ENCODE measurements around the gene BAZ2B. TPM values are rescaled to one million over a fixed set of nuclear protein-coding genes. Genes with fewer than 3 reads are reported as not detected.
A peak's percentile ranks its signal among the peaks of the same experiment; 100 is the strongest.

The BAZ2B gene, protein sequence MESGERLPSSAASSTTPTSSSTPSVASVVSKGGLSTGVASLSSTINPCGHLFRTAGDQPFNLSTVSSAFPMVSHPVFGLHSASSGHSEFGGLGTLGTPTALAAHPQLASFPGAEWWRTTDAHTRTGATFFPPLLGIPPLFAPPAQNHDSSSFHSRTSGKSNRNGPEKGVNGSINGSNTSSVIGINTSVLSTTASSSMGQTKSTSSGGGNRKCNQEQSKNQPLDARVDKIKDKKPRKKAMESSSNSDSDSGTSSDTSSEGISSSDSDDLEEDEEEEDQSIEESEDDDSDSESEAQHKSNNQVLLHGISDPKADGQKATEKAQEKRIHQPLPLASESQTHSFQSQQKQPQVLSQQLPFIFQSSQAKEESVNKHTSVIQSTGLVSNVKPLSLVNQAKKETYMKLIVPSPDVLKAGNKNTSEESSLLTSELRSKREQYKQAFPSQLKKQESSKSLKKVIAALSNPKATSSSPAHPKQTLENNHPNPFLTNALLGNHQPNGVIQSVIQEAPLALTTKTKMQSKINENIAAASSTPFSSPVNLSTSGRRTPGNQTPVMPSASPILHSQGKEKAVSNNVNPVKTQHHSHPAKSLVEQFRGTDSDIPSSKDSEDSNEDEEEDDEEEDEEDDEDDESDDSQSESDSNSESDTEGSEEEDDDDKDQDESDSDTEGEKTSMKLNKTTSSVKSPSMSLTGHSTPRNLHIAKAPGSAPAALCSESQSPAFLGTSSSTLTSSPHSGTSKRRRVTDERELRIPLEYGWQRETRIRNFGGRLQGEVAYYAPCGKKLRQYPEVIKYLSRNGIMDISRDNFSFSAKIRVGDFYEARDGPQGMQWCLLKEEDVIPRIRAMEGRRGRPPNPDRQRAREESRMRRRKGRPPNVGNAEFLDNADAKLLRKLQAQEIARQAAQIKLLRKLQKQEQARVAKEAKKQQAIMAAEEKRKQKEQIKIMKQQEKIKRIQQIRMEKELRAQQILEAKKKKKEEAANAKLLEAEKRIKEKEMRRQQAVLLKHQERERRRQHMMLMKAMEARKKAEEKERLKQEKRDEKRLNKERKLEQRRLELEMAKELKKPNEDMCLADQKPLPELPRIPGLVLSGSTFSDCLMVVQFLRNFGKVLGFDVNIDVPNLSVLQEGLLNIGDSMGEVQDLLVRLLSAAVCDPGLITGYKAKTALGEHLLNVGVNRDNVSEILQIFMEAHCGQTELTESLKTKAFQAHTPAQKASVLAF (N-terminal part only)
- 10 to 100 TPM; 34.8 to 43.2 (median 41.8) TPM for total RNA-seq
- polyA plus RNA-seq: 16.1 TPM
- long read RNA-seq, donor 1, partial matches to known transcripts: 9 of 34 reads
- long read RNA-seq, donor 1, other reads (novel, unspliced or antisense): 25 of 34 reads
- long read RNA-seq, donor 2, partial matches to known transcripts: 1 of 3 reads
- long read RNA-seq, donor 2, other reads (novel, unspliced or antisense): 2 of 3 reads
- long read RNA-seq, donor 3, full-length matches to known transcripts: 1 of 58 reads
- long read RNA-seq, donor 3, partial matches to known transcripts: 20 of 58 reads
- long read RNA-seq, donor 3, other reads (novel, unspliced or antisense): 37 of 58 reads
- long read RNA-seq, donor 4, partial matches to known transcripts: 1 of 3 reads
- long read RNA-seq, donor 4, other reads (novel, unspliced or antisense): 2 of 3 reads

DNA sequence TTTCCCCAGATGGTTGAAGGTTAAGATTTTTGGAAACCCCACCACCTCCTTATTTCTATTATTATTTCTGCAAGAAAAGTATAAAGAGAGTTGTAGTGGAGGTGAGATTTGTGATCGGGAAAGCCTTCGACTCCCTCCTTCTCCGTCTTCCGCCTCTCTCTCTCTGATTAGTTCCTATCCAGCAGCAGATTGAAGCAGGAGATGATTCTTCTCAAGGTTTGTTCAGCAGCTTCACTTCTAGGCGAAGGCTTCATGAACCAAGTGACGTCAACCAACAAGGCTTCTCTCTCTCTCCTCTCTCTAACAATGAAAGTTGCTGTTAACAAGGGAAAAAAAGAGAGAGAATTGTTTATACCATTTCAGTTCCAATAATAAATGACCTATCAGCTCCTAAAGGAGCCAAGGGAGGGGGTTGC lies at the start of gene BAZ2B:
Gene BAZ2B, minus strand, starts transcription at position 263 of the 416 bp plus-strand sequence. CDS start 137,829 bp downstream, outside the sequence.
- WGBS: 1% methylated on average over 6 of the region's 6 CpGs
- ATAC-seq (peak; percentile 66 to 76), DNase-seq (no peak)
- Histone ChIP-seq H3K27me3 (ENCODE audit: control insufficient read depth, insufficient read depth) (no peaks in the 10 kb centered on the region), H3K27ac (ENCODE audit: low read length) (peak within 1 kb of the TSS; percentile 99), H3K4me3 (ENCODE audit: low read length) (peak within 1 kb of the TSS; percentile 83), H3K9me3 (ENCODE audit: control insufficient read depth, low read length) (no peaks in the 10 kb centered on the region), H3K4me1 (ENCODE audit: control insufficient read depth, insufficient read depth, low read length) (no peaks in the 10 kb centered on the region)
- intact Hi-C loops (cut with DNase I): loop anchor here in 2 of 4 donors (5.0 to 10.0 kb wide), 2 partner anchors 96 to 99 kb away; partner anchors contain the start of gene MARCHF7 (in 2 of the 2)

DNA sequence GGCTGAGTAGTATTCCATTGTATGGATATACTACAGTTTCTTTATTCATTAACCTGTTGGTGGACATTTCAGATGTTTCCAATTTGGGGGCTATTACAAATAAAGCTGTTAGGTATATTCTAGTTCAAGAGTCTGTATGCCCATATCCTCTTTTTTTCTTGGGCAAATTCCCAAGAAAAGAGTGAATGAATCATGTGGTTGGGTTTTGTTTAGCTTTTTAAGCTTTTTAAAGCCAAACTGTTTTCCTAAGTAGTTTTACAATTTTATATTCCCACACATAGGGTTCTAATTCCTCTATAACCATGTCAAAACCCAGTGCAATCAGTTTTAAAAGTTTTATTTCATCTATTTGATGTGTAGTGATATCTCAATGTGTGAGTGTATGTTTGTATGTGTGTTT lies 44.9 kb upstream of the BAZ2B start:
- Histone ChIP-seq H3K4me1 (ENCODE audit: control insufficient read depth, insufficient read depth, low read length) (no peaks in the 10 kb centered on the region), H3K27me3 (ENCODE audit: control insufficient read depth, insufficient read depth) (no peaks in the 10 kb centered on the region), H3K9me3 (ENCODE audit: control insufficient read depth, low read length) (no peaks in the 10 kb centered on the region), H3K4me3 (ENCODE audit: low read length) (no peak overlapping the region), H3K27ac (ENCODE audit: low read length) (no peak overlapping the region)
- no peak for ATAC-seq
- DNase-seq: no peak
- intact Hi-C loops (cut with DNase I): no loop called here

DNA sequence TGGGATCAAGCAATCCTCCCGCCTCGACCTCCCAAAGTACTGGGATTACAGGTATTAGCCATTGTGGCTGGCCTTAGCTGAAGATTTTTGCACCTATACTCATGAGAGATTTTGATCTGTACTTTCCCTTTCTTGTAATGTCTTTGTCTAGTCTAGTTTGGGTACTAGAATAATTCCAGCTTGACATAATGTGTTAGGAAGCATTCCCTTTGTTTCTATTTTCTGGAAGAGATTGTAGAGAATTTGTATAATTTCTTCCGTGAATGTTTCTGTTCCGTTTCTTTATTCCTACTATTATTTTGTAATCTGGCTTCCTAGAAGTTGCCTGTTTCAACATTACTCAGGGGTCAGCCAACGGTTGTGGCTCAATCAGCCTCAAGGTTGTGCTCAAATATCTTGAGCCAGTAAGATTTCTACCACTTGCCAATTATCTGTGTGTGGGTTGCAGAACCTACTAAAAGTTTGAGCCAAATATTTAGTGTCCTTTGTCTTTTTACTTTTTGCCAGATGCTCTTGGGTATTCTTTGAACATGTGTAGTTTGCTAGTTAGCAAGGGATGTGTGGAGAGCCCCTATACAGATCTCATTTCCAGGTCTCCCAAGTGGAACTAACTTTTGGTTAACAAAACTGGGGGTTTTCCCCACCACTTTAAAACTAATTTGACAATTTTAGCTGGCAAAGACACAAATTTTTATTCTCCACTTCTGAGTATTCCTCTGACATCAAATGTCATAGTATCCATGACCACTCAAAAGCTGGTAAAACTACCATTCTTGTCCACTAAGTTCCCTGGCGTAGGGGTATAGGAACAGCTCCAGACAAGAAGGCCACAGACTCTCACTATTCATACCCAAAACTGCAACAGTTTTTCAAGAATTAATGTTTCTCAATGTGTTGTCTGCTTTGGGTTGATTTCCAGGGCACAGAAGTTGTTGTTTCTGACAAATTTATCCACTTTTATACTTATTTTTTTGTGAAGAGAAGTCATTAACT lies 42.8 kb upstream of the BAZ2B start:
- Histone ChIP-seq H3K27me3 (ENCODE audit: control insufficient read depth, insufficient read depth) (no peaks in the 10 kb centered on the region), H3K27ac (ENCODE audit: low read length) (no peak overlapping the region), H3K9me3 (ENCODE audit: control insufficient read depth, low read length) (no peaks in the 10 kb centered on the region), H3K4me1 (ENCODE audit: control insufficient read depth, insufficient read depth, low read length) (no peaks in the 10 kb centered on the region), H3K4me3 (ENCODE audit: low read length) (no peak overlapping the region)
- ATAC-seq: peak; percentile 61 to 86
- DNase-seq: peak in 2 of 3 donors; percentile 59 to 77
- intact Hi-C loops (cut with DNase I): no loop called here
- 76% methylated on average over 6 of the region's 6 CpGs for WGBS

DNA sequence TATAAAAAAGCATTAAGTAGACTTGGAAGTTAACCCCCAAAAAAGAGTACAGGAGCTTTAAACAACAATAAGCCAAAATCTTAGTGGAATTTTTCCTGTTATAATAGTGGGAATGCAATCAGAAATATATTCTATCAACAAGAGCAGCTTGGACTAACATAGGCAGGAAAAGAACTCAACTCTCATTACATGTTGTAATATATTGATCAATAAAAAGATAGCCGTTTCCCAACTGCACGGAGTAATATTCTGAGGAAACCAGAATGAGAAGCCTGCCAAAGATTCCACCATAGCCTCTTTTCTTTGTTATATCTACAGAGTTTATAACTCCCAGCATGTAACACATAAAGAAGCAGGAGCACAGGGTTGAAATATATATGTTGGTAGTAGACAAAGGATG lies 37.6 kb upstream of the BAZ2B start:
- no peak for ATAC-seq
- no peaks in the 10 kb centered on the region for H3K27me3 ChIP-seq (ENCODE audit: control insufficient read depth, insufficient read depth)
- H3K9me3 ChIP-seq (ENCODE audit: control insufficient read depth, low read length): no peaks in the 10 kb centered on the region
- H3K27ac ChIP-seq (ENCODE audit: low read length): no peak overlapping the region
- H3K4me3 ChIP-seq (ENCODE audit: low read length): no peak overlapping the region
- intact Hi-C loops (cut with DNase I): no loop called here
- WGBS: 88% methylated on average over 2 of the region's 2 CpGs
- DNase-seq: no peak
- no peaks in the 10 kb centered on the region for H3K4me1 ChIP-seq (ENCODE audit: control insufficient read depth, insufficient read depth, low read length)

DNA sequence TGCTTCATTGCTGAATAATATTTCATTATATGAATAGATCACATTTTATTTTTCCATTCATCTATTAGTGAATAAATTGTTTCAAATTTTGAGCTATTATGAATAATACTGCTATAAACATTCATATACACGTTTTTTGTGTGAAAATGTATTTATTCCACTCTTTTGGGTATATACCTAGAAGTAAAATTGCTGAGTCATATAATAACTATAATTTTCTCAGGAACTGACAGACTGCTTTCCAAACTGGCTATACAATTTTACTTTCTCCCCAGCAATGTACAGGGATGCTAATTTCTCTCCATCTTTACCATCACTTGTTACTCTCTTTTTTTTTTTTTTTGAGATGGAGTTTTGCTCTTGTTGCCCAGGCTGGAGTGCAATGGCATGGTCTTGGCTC lies 35.5 kb upstream of the BAZ2B start:
- WGBS: 87% methylated on average over 1 of the region's 1 CpG
- Histone ChIP-seq H3K4me1 (ENCODE audit: control insufficient read depth, insufficient read depth, low read length) (no peaks in the 10 kb centered on the region), H3K27me3 (ENCODE audit: control insufficient read depth, insufficient read depth) (no peaks in the 10 kb centered on the region), H3K27ac (ENCODE audit: low read length) (no peak overlapping the region), H3K9me3 (ENCODE audit: control insufficient read depth, low read length) (no peaks in the 10 kb centered on the region), H3K4me3 (ENCODE audit: low read length) (no peak overlapping the region)
- ATAC-seq: no peak
- intact Hi-C loops (cut with DNase I): no loop called here
- no peak for DNase-seq

DNA sequence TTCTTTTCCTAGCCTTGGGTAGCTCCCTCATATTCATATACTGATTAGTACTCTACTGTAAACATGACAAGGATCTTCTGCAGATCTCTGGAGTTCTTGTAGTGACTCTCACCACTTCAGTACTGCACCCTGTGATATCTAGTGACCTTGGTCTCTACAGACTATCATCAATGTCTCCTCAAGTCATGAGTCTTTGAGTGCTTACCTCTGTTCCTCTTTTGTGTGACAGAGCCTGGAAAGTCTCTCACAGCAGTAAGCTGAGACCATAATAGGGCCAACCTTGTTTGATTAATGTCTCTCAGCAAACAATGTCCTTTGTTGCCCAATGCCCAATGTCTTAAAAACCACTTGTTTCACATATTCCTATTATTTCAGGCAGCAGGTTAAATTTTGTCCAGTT lies 34.2 kb upstream of the BAZ2B start:
- H3K4me3 ChIP-seq (ENCODE audit: low read length): no peak overlapping the region
- no peaks in the 10 kb centered on the region for H3K4me1 ChIP-seq (ENCODE audit: control insufficient read depth, insufficient read depth, low read length)
- no peak for ATAC-seq
- H3K27ac ChIP-seq (ENCODE audit: low read length): no peak overlapping the region
- no peak for DNase-seq
- no peaks in the 10 kb centered on the region for H3K27me3 ChIP-seq (ENCODE audit: control insufficient read depth, insufficient read depth)
- intact Hi-C loops (cut with DNase I): no loop called here
- no peaks in the 10 kb centered on the region for H3K9me3 ChIP-seq (ENCODE audit: control insufficient read depth, low read length)

DNA sequence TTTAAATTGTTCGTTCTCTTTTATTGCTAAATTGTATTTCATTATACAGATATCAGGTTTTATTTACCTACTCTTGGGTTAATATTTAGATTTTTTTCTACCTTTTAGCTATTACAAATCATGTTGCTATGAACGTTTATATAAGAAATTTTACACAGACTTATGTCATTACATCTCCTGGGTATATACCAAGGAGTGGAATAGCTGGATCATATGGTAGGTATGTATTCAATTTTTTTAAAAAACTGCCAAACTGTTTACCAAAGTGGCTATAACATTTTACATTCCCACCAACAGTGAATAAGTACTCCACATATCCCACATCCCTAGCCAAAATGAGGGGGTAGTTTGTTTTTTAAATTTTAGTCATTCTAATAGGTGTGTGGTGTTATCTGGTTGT lies 32.3 kb upstream of the BAZ2B start:
- Histone ChIP-seq H3K4me3 (ENCODE audit: low read length) (no peak overlapping the region), H3K9me3 (ENCODE audit: control insufficient read depth, low read length) (no peaks in the 10 kb centered on the region), H3K27me3 (ENCODE audit: control insufficient read depth, insufficient read depth) (no peaks in the 10 kb centered on the region), H3K4me1 (ENCODE audit: control insufficient read depth, insufficient read depth, low read length) (no peaks in the 10 kb centered on the region), H3K27ac (ENCODE audit: low read length) (no peak overlapping the region)
- 95% methylated on average over 2 of the region's 2 CpGs for WGBS
- ATAC-seq: no peak
- intact Hi-C loops (cut with DNase I): no loop called here
- DNase-seq: no peak

DNA sequence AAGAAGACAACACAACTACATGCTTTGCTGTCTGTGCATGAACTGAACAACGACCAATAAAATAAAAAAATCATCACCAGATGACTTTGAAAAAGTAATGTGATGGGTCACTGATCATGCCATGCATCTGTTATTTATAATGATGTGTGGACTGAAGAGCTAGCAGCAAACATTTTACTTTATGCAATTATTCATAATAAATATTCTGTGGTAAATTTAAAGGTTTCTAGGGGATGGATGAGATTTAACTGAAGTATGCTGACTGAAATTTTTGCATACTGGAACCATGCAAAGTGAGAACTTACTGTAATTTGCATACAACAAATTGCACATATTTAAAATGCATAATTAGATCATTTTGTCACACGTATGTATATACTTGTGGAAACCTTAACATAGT lies 31.3 kb upstream of the BAZ2B start:
- ATAC-seq (no peak), DNase-seq (no peak)
- WGBS: 91% methylated on average over 2 of the region's 2 CpGs
- Histone ChIP-seq H3K27me3 (ENCODE audit: control insufficient read depth, insufficient read depth) (no peaks in the 10 kb centered on the region), H3K27ac (ENCODE audit: low read length) (no peak overlapping the region), H3K4me1 (ENCODE audit: control insufficient read depth, insufficient read depth, low read length) (no peaks in the 10 kb centered on the region), H3K4me3 (ENCODE audit: low read length) (no peak overlapping the region), H3K9me3 (ENCODE audit: control insufficient read depth, low read length) (no peaks in the 10 kb centered on the region)
- intact Hi-C loops (cut with DNase I): no loop called here

DNA sequence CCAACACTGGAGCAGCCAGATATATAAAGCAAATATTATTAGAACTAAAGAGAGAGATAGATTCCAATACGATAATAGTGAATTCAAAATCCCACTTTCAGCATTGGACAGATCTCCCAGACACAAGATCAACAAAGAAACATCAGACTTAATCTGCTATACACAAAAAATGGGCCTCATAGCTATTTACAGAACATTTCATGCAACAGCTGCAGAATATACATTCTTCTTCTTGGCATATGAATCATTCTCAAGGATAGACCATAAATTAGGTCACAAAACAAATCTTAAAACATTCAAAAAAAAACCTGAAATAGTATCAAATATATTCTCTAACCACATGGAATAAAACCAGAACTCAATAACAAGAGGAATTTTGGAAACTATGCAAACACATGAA lies 23.8 kb upstream of the BAZ2B start:
- intact Hi-C loops (cut with DNase I): no loop called here
- ATAC-seq (no peak), DNase-seq (no peak)
- Histone ChIP-seq H3K27me3 (ENCODE audit: control insufficient read depth, insufficient read depth) (no peaks in the 10 kb centered on the region), H3K27ac (ENCODE audit: low read length) (no peak overlapping the region), H3K9me3 (ENCODE audit: control insufficient read depth, low read length) (no peaks in the 10 kb centered on the region), H3K4me1 (ENCODE audit: control insufficient read depth, insufficient read depth, low read length) (no peaks in the 10 kb centered on the region), H3K4me3 (ENCODE audit: low read length) (no peak overlapping the region)
- WGBS: 99% methylated on average over 1 of the region's 1 CpG
